K562 (cell line): ENCODE results near the gene SIRT4. TPM values are rescaled to one million over a fixed set of nuclear protein-coding genes. Genes with fewer than 3 reads are reported as not detected.

Source experiments
- ATAC-seq: fragments of 200-7000 bp; cut with Tn5 transposase; 3 replicates; pipeline ENCODE4 v1.9.1; 2020; ENCODE audit warnings: moderate library complexity
- BruUV-seq: library from RNA; stranded (reverse); fragments of 400-500 nt; replicated peaks from 2 replicates; lab custom pipeline; 2021; lab: Mats Ljungman, UMichigan
- CTCF ChIA-PET: fragments of 300-600 bp; formaldehyde crosslinking; extraction: SDS; loops from one replicate; lab custom pipeline; 2021; ENCODE audit warnings: low intra/inter-chr PET ratio; lab: Yijun Ruan, JAX
- POLR2A ChIA-PET: fragments of 300-600, 350-650 bp; sonication (Branson Sonifier 250); formaldehyde crosslinking; extraction: SDS; loops from one replicate; lab custom pipeline; 2021; ENCODE audit warnings: antibody characterized with exemption, inconsistent platforms; lab: Yijun Ruan, JAX
- DNase-seq, 4 experiments: peaks; one replicate each; pipeline versions ENCODE4 v3.0.0 to v3.0.0-alpha.2; 2011 to 2018; ENCODE audit warnings: low spot score in 3 of 4, mixed read lengths in 3 of 4; ENCODE audit errors: extremely low read depth in 1 of 4
- FAIRE-seq: peaks from 2 replicates; lab custom pipeline; 2011; peaks lifted over from hg19 to GRCh38; lab: Jason Lieb, UNC
- H2AFZ ChIP-seq: 2 replicates; pipeline ENCODE4 v1.6.0; 2011; ENCODE audit warnings: low read depth, low read length, control low read depth, inconsistent platforms
- H3K27ac ChIP-seq: fragments of 200-600 bp; 3 replicates; pipeline ENCODE4 v1.8.0; 2011; ENCODE audit warnings: low read depth, mild to moderate bottlenecking, control low read depth, inconsistent platforms, low read length, moderate library complexity, mixed read lengths; ENCODE audit errors: extremely low read depth
- H3K27me3 ChIP-seq, 2 experiments: fragments of 300-600 bp in 1 of 2; 2 replicates in 1 of 2; 3 replicates in 1 of 2; pipeline versions ENCODE4 v1.6.0 to v1.8.0; 2011; ENCODE audit warnings: inconsistent platforms in 2 of 2, low read length in 2 of 2, mild to moderate bottlenecking in 1 of 2, mixed read lengths in 1 of 2, moderate library complexity in 1 of 2; ENCODE audit not compliant: control insufficient read depth in 2 of 2, insufficient read depth in 2 of 2
- H3K36me3 ChIP-seq: fragments of 300-600 bp; 3 replicates; pipeline ENCODE4 v1.8.0; 2011; ENCODE audit warnings: mild to moderate bottlenecking, low read length, inconsistent platforms; ENCODE audit not compliant: control insufficient read depth, insufficient read depth
- H3K4me1 ChIP-seq, 2 experiments: fragments of 200-600 bp in 1 of 2; replicated peaks in 1 of 2; 2 replicates in 1 of 2; 3 replicates in 1 of 2; pipeline versions ENCODE4 v1.5.1 to v1.8.0; 2011; ENCODE audit warnings: inconsistent platforms in 2 of 2, low read length in 2 of 2, mild to moderate bottlenecking in 1 of 2, mixed read lengths in 1 of 2, moderate library complexity in 1 of 2; ENCODE audit not compliant: control insufficient read depth in 2 of 2, insufficient read depth in 2 of 2
- H3K4me2 ChIP-seq: 2 replicates; pipeline ENCODE4 v1.6.1; 2011; ENCODE audit warnings: low read length, control low read depth, inconsistent platforms, mixed read lengths; ENCODE audit not compliant: insufficient read depth
- H3K4me3 ChIP-seq: fragments of 200-600 bp; sonication (generic), shearing (Covaris generic); 2 replicates; pipeline ENCODE4 v1.5.1; 2016; ENCODE audit warnings: control low read depth, inconsistent platforms
- H3K79me2 ChIP-seq: fragments of 200-600 bp; 3 replicates; pipeline ENCODE4 v1.8.0; 2011; ENCODE audit warnings: low read length, inconsistent platforms; ENCODE audit not compliant: control insufficient read depth, insufficient read depth
- H3K9ac ChIP-seq, 2 experiments: 2 replicates each; pipeline versions ENCODE4 v1.6.0 to v1.6.1; 2011; ENCODE audit warnings: low read depth in 2 of 2, low read length in 2 of 2, control low read depth in 1 of 2, inconsistent platforms in 1 of 2, mild to moderate bottlenecking in 1 of 2, mixed read lengths in 1 of 2; ENCODE audit not compliant: insufficient read depth in 1 of 2
- H3K9me1 ChIP-seq: one replicate; pipeline ENCODE4 v1.6.0; 2011; ENCODE audit warnings: inconsistent platforms, mild to moderate bottlenecking, low read length, moderate library complexity; ENCODE audit not compliant: control insufficient read depth, insufficient read depth
- H3K9me3 ChIP-seq: replicated peaks from 2 replicates; pipeline ENCODE4 v1.5.1; 2011; ENCODE audit warnings: low read depth, low read length, inconsistent platforms; ENCODE audit not compliant: control insufficient read depth, insufficient read depth
- H4K20me1 ChIP-seq: replicated peaks from 2 replicates; pipeline ENCODE4 v1.6.1; 2011; ENCODE audit warnings: low read length, inconsistent platforms, mixed read lengths; ENCODE audit not compliant: control insufficient read depth, insufficient read depth
- POLR3A ChIP-seq: IDR thresholded peaks from 2 replicates; pipeline ENCODE4 v1.6.1; 2011; ENCODE audit warnings: borderline replicate concordance, mild to moderate bottlenecking, moderate library complexity; ENCODE audit not compliant: insufficient read length, insufficient read depth; ENCODE audit errors: extremely low read depth
- WGBS: fragments of 100-300 bp; shearing (Covaris generic); methylation state at CpG from one replicate; pipeline ENCODE4 v1.1.6; 2016; ENCODE audit warnings: low coverage, mixed read lengths; ENCODE audit not compliant: insufficient coverage; ENCODE audit errors: missing lambda C conversion rate; 5-methylcytosine and 5-hydroxymethylcytosine counted together
- in situ Hi-C: fragments of 300-500 bp; cut with MboI; formaldehyde crosslinking; loops from 4 replicates; pipeline ENCODE4 v1.15.0; 2018; ENCODE audit warnings: inconsistent platforms, mixed read lengths
- intact Hi-C: fragments of 100-400 bp; cut with micrococcal nuclease; formaldehyde crosslinking; loops from 2 replicates; pipeline ENCODE4 v1.14.2; 2022
- polyA plus RNA-seq, 8 experiments: library from polyadenylated mRNA; depleted of rRNA in 4 of 8; stranded (reverse) in 5 of 8; unstranded in 3 of 8; fragments of >200 nt; fragmentation: Nextera tagmentation in 2 of 8; fragmentation: Illumina TruSeq in 1 of 8; extraction: Ambion mirVana in 2 of 8; extraction: Trizol in 1 of 8; gene quantifications; 2 replicates each; pipeline versions ENCODE4 v1.2.1 to v1.2.3, GENCODE V29; 2011 to 2014; ENCODE audit warnings: inconsistent platforms in 1 of 8, missing spikeins in 1 of 8
- total RNA-seq, 7 experiments: library from RNA; depleted of rRNA in 6 of 7; stranded (reverse); fragments of >200 nt in 6 of 7; fragmentation: Illumina TruSeq in 2 of 7; extraction: Trizol in 2 of 7; gene quantifications; 2 replicates each; pipeline versions ENCODE4 v1.2.1 to v1.2.3, GENCODE V29; 2011 to 2021; ENCODE audit warnings: low replicate concordance in 1 of 7
- TF ChIP-seq, protein P1 (sequence below), 2 experiments: fragments of 450-650 bp in 1 of 2; sonication (generic) in 1 of 2; formaldehyde crosslinking in 1 of 2; IDR thresholded peaks in 1 of 2; conservative IDR thresholded peaks in 1 of 2; 2 replicates each; pipeline versions ENCODE4 v1.6.1 to v1.8.1; 2016 to 2023; ENCODE audit warnings: mild to moderate bottlenecking in 2 of 2, moderate library complexity in 2 of 2, inconsistent platforms in 1 of 2, missing genetic modification reagents in 1 of 2

The SIRT4 gene
- total and polyA plus RNA-seq, 9 of the 15 experiments (the other 6 are each of a cell fraction or from before 2014, with no cell fraction given), result 0.86 to 5.2 (median 2.4) TPM

DNA sequence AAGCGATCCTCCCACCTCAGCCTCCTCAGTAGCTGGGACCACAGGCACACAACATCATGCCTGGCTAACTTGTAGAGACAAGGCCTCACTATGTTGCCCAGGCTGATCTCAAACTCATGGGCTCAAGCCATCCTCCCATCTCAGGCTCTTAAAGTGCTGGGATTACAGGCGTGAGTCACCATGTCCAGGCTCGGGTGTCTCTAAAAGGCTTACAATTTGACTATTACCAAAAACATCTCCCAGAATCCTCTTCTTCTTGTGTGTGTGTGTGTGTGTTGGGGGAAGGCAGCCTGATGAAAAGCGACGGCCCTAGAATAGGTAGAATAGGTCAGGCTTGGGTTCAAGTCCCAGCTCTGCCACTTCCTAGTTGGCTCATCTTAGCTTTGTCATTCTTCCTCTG is 50.0 kb downstream of the SIRT4 start:
- peaks cover 22 to 42% of the 10 kb centered on the region in 2 experiments; a peak in 4 of 5 replicates for H3K27me3 ChIP-seq
- intact Hi-C loops, result no loop called here
- peak in 1 of 4 experiments; percentile 30 for DNase-seq
- H2AFZ ChIP-seq, result no peak overlapping the region
- H3K27ac ChIP-seq, result no peak overlapping the region
- in situ Hi-C loops, result loop anchor here (5.0 kb wide), 1 partner anchor 80 kb away; no protein-coding TSS in a partner anchor
- no peak overlapping the region for H3K4me2 ChIP-seq
- 22% methylated on average over 5 of the region's 5 CpGs for WGBS
- POLR2A ChIA-PET, result interaction anchor here (0.6 to 1.2 kb wide), 4 partner anchors 23 to 151 kb away, joined by 3 to 5 read pairs (median 4); no protein-coding TSS in a partner anchor
- CTCF ChIA-PET, result interaction anchor here (0.6 kb wide), 1 partner anchor 38 kb away, joined by 4 read pairs; no protein-coding TSS in a partner anchor
- TF ChIP-seq POLR3A, result no peak
- TF ChIP-seq, protein P1, sequence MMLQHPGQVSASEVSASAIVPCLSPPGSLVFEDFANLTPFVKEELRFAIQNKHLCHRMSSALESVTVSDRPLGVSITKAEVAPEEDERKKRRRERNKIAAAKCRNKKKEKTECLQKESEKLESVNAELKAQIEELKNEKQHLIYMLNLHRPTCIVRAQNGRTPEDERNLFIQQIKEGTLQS (IDR thresholded peaks at IDR 0.05), result peak; percentile 51; the same call in 1 of the 2 replicates
- TF ChIP-seq, protein P1 (CRISPR knock-in tag; conservative IDR thresholded peaks at IDR 0.05), result no peak
- peak; percentile 42 for FAIRE-seq
- H3K4me3 ChIP-seq, result no peak overlapping the region
- H4K20me1 ChIP-seq, result peaks cover 5% of the 10 kb centered on the region; the same call in 1 of the 2 replicates
- H3K36me3 ChIP-seq, result no peaks in the 10 kb centered on the region
- ATAC-seq, result no peak; the same call in 2 of the 3 replicates
- H3K4me1 ChIP-seq, result peaks cover 0 to 9% of the 10 kb centered on the region in 2 experiments; a peak in 3 of 5 replicates
- no peak overlapping the region for H3K9ac ChIP-seq
- H3K9me3 ChIP-seq, result no peaks in the 10 kb centered on the region
- no peaks in the 10 kb centered on the region for H3K9me1 ChIP-seq
- no TSS peak for BruUV-seq
- H3K79me2 ChIP-seq, result no peaks in the 10 kb centered on the region
